GM12878 (cell line): ENCODE results near the gene SLC34A3. TPM values are rescaled to one million over a fixed set of nuclear protein-coding genes. Genes with fewer than 3 reads are reported as not detected.

Experiments
- ATAC-seq: fragments of 200-7000 bp; cut with Tn5 transposase; 3 replicates; pipeline ENCODE4 v1.9.1; 2020; ENCODE audit warnings: mild to moderate bottlenecking, moderate library complexity
- BruUV-seq: library from RNA; stranded (reverse); fragments of 400-500 nt; replicated peaks from 2 replicates; lab custom pipeline; 2021; lab: Mats Ljungman, UMichigan
- CTCF ChIA-PET: fragments of 300-600 bp; sonication (Branson Sonifier 250); formaldehyde crosslinking; extraction: SDS; loops from one replicate; lab custom pipeline; 2021; ENCODE audit warnings: inconsistent platforms; lab: Yijun Ruan, JAX
- POLR2A ChIA-PET: fragments of 350-600 bp; formaldehyde crosslinking; extraction: SDS; loops from one replicate; lab custom pipeline; 2021; ENCODE audit warnings: inconsistent platforms; lab: Charles Lee
- RAD21 ChIA-PET: fragments of 300-600 bp; sonication (Branson Sonifier 250); formaldehyde crosslinking; loops from one replicate; lab custom pipeline; 2023; ENCODE audit warnings: antibody characterized with exemption; ENCODE audit not compliant: unreplicated experiment; lab: Charles Lee
- SMC1A ChIA-PET: fragments of 300-600 bp; sonication (Branson Sonifier 250); formaldehyde crosslinking; loops from one replicate; lab custom pipeline; 2023; ENCODE audit not compliant: unreplicated experiment, uncharacterized antibody; lab: Charles Lee
- DNase-seq: peaks from one replicate; pipeline ENCODE4 v3.0.0-alpha.2; 2011; ENCODE audit warnings: low read depth, low spot score
- FAIRE-seq: peaks from 3 replicates; lab custom pipeline; 2011; peaks lifted over from hg19 to GRCh38; lab: Jason Lieb, UNC
- H2AFZ ChIP-seq: 2 replicates; pipeline ENCODE4 v1.6.0; 2011; ENCODE audit warnings: low read depth, low read length, control low read depth; ENCODE audit not compliant: control insufficient read depth
- H3K27ac ChIP-seq: 2 replicates; pipeline ENCODE4 v1.5.1; 2011; ENCODE audit warnings: control low read depth; ENCODE audit not compliant: control insufficient read depth, insufficient read depth
- H3K27me3 ChIP-seq, 2 experiments: replicated peaks in 1 of 2; 2 replicates each; pipeline versions ENCODE4 v1.6.0 to v1.6.1; 2011; ENCODE audit warnings: low read length in 1 of 2; ENCODE audit not compliant: control insufficient read depth in 2 of 2, insufficient read depth in 2 of 2
- H3K36me3 ChIP-seq, 2 experiments: 2 replicates each; pipeline ENCODE4 v1.5.1; 2011; ENCODE audit warnings: low read length in 1 of 2; ENCODE audit not compliant: control insufficient read depth in 2 of 2, insufficient read depth in 2 of 2
- H3K4me1 ChIP-seq: 2 replicates; pipeline ENCODE4 v1.6.1; 2011; ENCODE audit warnings: mild to moderate bottlenecking, low read length, moderate library complexity, mixed read lengths; ENCODE audit not compliant: control insufficient read depth, insufficient read depth
- H3K4me2 ChIP-seq: 2 replicates; pipeline ENCODE4 v1.6.0; 2011; ENCODE audit warnings: control low read depth; ENCODE audit not compliant: control insufficient read depth, insufficient read depth
- H3K4me3 ChIP-seq: fragments of 200-600 bp; sonication (generic); 2 replicates; pipeline ENCODE4 v1.5.1; 2016
- H3K79me2 ChIP-seq: 2 replicates; pipeline ENCODE4 v1.6.0; 2011; ENCODE audit warnings: low read length; ENCODE audit not compliant: control insufficient read depth, insufficient read depth
- H3K9ac ChIP-seq: 2 replicates; pipeline ENCODE4 v1.8.0; 2011; ENCODE audit warnings: low read length, control low read depth, mixed read lengths; ENCODE audit not compliant: control insufficient read depth, insufficient read depth
- H3K9me3 ChIP-seq: replicated peaks from 3 replicates; pipeline ENCODE4 v1.5.1; 2011; ENCODE audit warnings: mild to moderate bottlenecking, low read length; ENCODE audit not compliant: control insufficient read depth, insufficient read depth
- H4K20me1 ChIP-seq: 2 replicates; pipeline ENCODE4 v1.6.0; 2011; ENCODE audit not compliant: control insufficient read depth, insufficient read depth
- BACH1 ChIP-seq: fragments of 450-650 bp; IDR thresholded peaks from 2 replicates; pipeline ENCODE4 v1.6.1; 2017; ENCODE audit warnings: mild to moderate bottlenecking, borderline replicate concordance
- DPF2 ChIP-seq: fragments of 450-650 bp; IDR thresholded peaks from 2 replicates; pipeline ENCODE4 v1.6.1; 2017; ENCODE audit warnings: mild to moderate bottlenecking
- GATAD2B ChIP-seq: fragments of 450-650 bp; conservative IDR thresholded peaks from 2 replicates; pipeline ENCODE4 v1.6.1; 2017; ENCODE audit warnings: low read depth, mild to moderate bottlenecking, moderate library complexity
- IKZF1 ChIP-seq: fragments of 450-650 bp; conservative IDR thresholded peaks from 2 replicates; pipeline ENCODE4 v1.6.1; 2017; ENCODE audit warnings: antibody characterized with exemption, mild to moderate bottlenecking
- MEF2B ChIP-seq: fragments of 450-650 bp; IDR thresholded peaks from 2 replicates; pipeline ENCODE4 v1.6.1; 2018; ENCODE audit warnings: mild to moderate bottlenecking, moderate library complexity; ENCODE audit not compliant: partially characterized antibody, poor library complexity, severe bottlenecking
- NR2F1 ChIP-seq: fragments of 450-650 bp; conservative IDR thresholded peaks from 2 replicates; pipeline ENCODE4 v1.6.1; 2017; ENCODE audit warnings: mild to moderate bottlenecking
- POLR2AphosphoS5 ChIP-seq: IDR thresholded peaks from 2 replicates; pipeline ENCODE4 v1.6.1; 2011; ENCODE audit warnings: mild to moderate bottlenecking, low read length, inconsistent platforms
- RB1 ChIP-seq: fragments of 450-650 bp; formaldehyde crosslinking; IDR thresholded peaks from 2 replicates; pipeline ENCODE4 v1.6.1; 2017; ENCODE audit warnings: mild to moderate bottlenecking, borderline replicate concordance
- RELA ChIP-seq: fragments of 450-650 bp; IDR thresholded peaks from 2 replicates; pipeline ENCODE4 v1.8.0; 2014; ENCODE audit warnings: borderline replicate concordance; ENCODE audit not compliant: partially characterized antibody
- RFX5 ChIP-seq: IDR thresholded peaks from 2 replicates; pipeline ENCODE4 v1.6.1; 2011; ENCODE audit warnings: low read depth, low read length, improper control_type of control experiment
- SP1 ChIP-seq: IDR thresholded peaks from one replicate; pipeline ENCODE4 v1.6.1; 2011; ENCODE audit warnings: low read depth, low read length
- SPI1 ChIP-seq: IDR thresholded peaks from 2 replicates; pipeline ENCODE4 v1.6.1; 2011; ENCODE audit warnings: low read depth, mild to moderate bottlenecking, low read length, moderate library complexity, borderline replicate concordance; ENCODE audit not compliant: insufficient read depth
- ZBTB33 ChIP-seq: fragments of 450-650 bp; IDR thresholded peaks from 2 replicates; pipeline ENCODE4 v1.6.1; 2017; ENCODE audit warnings: mild to moderate bottlenecking
- WGBS: methylation state at CpG from one replicate; pipeline ENCODE4 v1.1.6; 2016; ENCODE audit warnings: low lambda C conversion rate; ENCODE audit not compliant: insufficient replicate concordance, insufficient coverage; ENCODE audit errors: missing lambda C conversion rate; 5-methylcytosine and 5-hydroxymethylcytosine counted together
- in situ Hi-C: fragments of 300-500 bp; cut with MboI; formaldehyde crosslinking; loops from 9 replicates; pipeline ENCODE4 v1.14.3; 2018; ENCODE audit warnings: mixed read lengths
- intact Hi-C: fragments of 100-400 bp; cut with micrococcal nuclease; formaldehyde crosslinking; loops from one replicate; pipeline ENCODE4 v1.14.2; 2022; ENCODE audit not compliant: unreplicated experiment
- polyA plus RNA-seq, 11 experiments: library from polyadenylated mRNA; depleted of rRNA in 4 of 11; unstranded in 6 of 11; stranded (reverse) in 5 of 11; fragments of >200 nt; fragmentation: Nextera tagmentation in 4 of 11; fragmentation: Illumina TruSeq in 1 of 11; extraction: Ambion mirVana in 4 of 11; extraction: Trizol in 1 of 11; gene quantifications; 1 replicate in 1 of 11; 2 replicates in 10 of 11; pipeline versions ENCODE4 v1.2.1 to v1.2.3, GENCODE V29; 2011 to 2016; ENCODE audit warnings: inconsistent platforms in 2 of 11, missing spikeins in 2 of 11, low read depth in 1 of 11
- total RNA-seq, 4 experiments: library from RNA; depleted of rRNA in 3 of 4; stranded (reverse); fragments of >200 nt in 3 of 4; fragmentation: Illumina TruSeq in 1 of 4; extraction: Trizol in 1 of 4; gene quantifications; 2 replicates each; pipeline versions ENCODE4 v1.2.1 to v1.2.3, GENCODE V29; 2013 to 2021
- TF ChIP-seq, protein P1 (sequence below): fragments of 450-650 bp; formaldehyde crosslinking; IDR thresholded peaks from 2 replicates; pipeline ENCODE4 v1.4.0; 2022; ENCODE audit warnings: mild to moderate bottlenecking, moderate library complexity
- TF ChIP-seq, protein P2 (sequence below): fragments of 450-650 bp; IDR thresholded peaks from 2 replicates; pipeline ENCODE4 v1.6.1; 2017; ENCODE audit warnings: mild to moderate bottlenecking, moderate library complexity

Gene SLC34A3
- total and polyA plus RNA-seq, 10 of the 15 experiments (the other 5 are each of a cell fraction or from before 2014, with no cell fraction given), result not detected

GRCh38 chr9:137267933-137268355 lies 37.2 kb downstream of the SLC34A3 start:
- intact Hi-C loops (no loop called here), in situ Hi-C loops (no loop called here)
- Histone ChIP-seq H3K27me3 (no peaks in the 10 kb centered on the region), H3K36me3 (peaks cover 6 to 18% of the 10 kb centered on the region in 2 experiments; a peak in 3 of 4 replicates), H3K9ac (no peak overlapping the region), H3K4me2 (peak overlapping the region; percentile 26), H3K79me2 (0 out of 2 replicates have a peak, but pooled peaks cover 2% of the 10 kb centered on the region), H2AFZ (no peak overlapping the region), H3K4me1 (peaks cover 17% of the 10 kb centered on the region), H4K20me1 (no peaks in the 10 kb centered on the region), H3K4me3 (no peak overlapping the region), H3K27ac (peak overlapping the region; percentile 47), H3K9me3 (no peaks in the 10 kb centered on the region)
- FAIRE-seq (no peak), ATAC-seq (peak; percentile 91), DNase-seq (peak; percentile 60)
- ChIA-PET CTCF (interaction anchor here (0.9 to 2.6 kb wide), 2 partner anchors 9 to 31 kb away, joined by 3 to 11 read pairs; partner anchors contain the start of gene TOR4A), SMC1A (no interaction called here), RAD21 (interaction anchor here (0.8 to 1.9 kb wide), 2 partner anchors 10 to 31 kb away, joined by 3 to 5 read pairs; partner anchors contain the start of gene TOR4A), POLR2A (interaction anchor here (1.2 to 2.4 kb wide), 4 partner anchors 9 to 27 kb away, joined by 3 to 13 read pairs (median 4); partner anchors contain the start of genes NELFB, TOR4A and TUBB4B)
- WGBS, result 13% methylated on average over 6 of the region's 6 CpGs
- BruUV-seq, result no TSS peak
- TF ChIP-seq POLR2AphosphoS5 (no peak), NR2F1 (0 out of 2 replicates have a peak, but pooled peaks have one; percentile 15), ZBTB33 (no peak), SPI1 (peak; percentile 44; the same call in 1 of the 2 replicates), RFX5 (no peak), SP1 (peak; percentile 34), DPF2 (no peak), RB1 (peak; percentile 32; the same call in 1 of the 2 replicates), GATAD2B (no peak), IKZF1 (0 out of 2 replicates have a peak, but pooled peaks have one; percentile 44), BACH1 (0 out of 2 replicates have a peak, but pooled peaks have one; percentile 13), MEF2B (peak; percentile 98), RELA (no peak)
- TF ChIP-seq, protein P1, sequence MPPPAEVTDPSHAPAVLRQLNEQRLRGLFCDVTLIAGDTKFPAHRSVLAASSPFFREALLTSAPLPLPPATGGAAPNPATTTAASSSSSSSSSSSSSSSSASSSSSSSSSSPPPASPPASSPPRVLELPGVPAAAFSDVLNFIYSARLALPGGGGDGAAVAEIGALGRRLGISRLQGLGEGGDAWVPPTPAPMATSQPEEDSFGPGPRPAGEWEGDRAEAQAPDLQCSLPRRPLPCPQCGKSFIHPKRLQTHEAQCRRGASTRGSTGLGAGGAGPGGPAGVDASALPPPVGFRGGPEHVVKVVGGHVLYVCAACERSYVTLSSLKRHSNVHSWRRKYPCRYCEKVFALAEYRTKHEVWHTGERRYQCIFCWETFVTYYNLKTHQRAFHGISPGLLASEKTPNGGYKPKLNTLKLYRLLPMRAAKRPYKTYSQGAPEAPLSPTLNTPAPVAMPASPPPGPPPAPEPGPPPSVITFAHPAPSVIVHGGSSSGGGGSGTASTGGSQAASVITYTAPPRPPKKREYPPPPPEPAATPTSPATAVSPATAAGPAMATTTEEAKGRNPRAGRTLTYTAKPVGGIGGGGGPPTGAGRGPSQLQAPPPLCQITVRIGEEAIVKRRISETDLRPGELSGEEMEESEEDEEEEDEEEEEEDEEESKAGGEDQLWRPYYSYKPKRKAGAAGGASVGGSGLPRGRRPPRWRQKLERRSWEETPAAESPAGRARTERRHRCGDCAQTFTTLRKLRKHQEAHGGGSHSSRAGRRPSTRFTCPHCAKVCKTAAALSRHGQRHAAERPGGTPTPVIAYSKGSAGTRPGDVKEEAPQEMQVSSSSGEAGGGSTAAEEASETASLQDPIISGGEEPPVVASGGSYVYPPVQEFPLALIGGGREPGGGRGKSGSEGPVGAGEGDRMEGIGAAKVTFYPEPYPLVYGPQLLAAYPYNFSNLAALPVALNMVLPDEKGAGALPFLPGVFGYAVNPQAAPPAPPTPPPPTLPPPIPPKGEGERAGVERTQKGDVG, result no peak
- TF ChIP-seq, protein P2, sequence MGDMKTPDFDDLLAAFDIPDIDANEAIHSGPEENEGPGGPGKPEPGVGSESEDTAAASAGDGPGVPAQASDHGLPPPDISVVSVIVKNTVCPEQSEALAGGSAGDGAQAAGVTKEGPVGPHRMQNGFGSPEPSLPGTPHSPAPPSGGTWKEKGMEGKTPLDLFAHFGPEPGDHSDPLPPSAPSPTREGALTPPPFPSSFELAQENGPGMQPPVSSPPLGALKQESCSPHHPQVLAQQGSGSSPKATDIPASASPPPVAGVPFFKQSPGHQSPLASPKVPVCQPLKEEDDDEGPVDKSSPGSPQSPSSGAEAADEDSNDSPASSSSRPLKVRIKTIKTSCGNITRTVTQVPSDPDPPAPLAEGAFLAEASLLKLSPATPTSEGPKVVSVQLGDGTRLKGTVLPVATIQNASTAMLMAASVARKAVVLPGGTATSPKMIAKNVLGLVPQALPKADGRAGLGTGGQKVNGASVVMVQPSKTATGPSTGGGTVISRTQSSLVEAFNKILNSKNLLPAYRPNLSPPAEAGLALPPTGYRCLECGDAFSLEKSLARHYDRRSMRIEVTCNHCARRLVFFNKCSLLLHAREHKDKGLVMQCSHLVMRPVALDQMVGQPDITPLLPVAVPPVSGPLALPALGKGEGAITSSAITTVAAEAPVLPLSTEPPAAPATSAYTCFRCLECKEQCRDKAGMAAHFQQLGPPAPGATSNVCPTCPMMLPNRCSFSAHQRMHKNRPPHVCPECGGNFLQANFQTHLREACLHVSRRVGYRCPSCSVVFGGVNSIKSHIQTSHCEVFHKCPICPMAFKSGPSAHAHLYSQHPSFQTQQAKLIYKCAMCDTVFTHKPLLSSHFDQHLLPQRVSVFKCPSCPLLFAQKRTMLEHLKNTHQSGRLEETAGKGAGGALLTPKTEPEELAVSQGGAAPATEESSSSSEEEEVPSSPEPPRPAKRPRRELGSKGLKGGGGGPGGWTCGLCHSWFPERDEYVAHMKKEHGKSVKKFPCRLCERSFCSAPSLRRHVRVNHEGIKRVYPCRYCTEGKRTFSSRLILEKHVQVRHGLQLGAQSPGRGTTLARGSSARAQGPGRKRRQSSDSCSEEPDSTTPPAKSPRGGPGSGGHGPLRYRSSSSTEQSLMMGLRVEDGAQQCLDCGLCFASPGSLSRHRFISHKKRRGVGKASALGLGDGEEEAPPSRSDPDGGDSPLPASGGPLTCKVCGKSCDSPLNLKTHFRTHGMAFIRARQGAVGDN, result peak; percentile 36
